Measurements from ENCODE around the gene MYO16.

Gene MYO16

GRCh38 chr13:109154546-109154945, 525.1 kb downstream of the MYO16 start:
- DNase-seq (ENCODE audit: low spot score), result no peak

DNA sequence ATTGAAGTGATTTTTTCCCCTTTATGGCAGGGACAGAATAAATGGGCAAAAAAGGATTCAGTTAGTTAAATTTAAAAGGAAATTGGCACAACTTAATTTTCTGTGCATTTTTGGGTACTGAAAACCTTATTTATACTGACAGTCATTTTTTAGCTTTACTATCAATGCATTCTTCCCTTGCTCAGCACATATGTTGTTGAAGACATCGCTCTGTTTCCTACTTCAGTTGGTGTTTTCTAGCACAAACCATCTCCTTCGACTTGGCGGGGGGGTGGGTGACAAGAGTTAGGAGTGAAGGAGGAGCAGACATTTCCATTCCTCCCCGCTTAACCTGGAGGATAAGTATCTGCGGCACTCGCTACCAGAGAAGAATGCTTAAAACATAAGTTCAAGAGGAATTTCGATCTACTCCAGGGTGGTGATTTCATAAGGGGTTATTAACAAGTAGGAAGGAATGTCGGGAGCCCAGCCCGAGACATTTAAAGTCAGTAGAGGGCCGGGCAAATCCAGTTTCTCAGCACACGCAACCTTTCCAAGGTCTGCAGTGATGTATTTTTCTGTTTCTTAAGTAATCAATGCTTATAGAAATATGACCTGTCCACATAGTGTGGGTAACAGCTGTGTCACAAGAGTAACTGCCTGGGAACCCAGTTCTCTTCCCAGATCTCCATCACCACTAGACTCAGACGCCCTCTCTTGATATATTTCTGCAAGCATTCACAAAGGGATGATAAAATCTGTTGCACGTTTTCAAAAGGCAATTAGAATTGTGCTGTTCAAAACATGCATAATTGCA, 525.8 kb downstream of the MYO16 start:
- no peak for DNase-seq (ENCODE audit: low spot score)

DNA sequence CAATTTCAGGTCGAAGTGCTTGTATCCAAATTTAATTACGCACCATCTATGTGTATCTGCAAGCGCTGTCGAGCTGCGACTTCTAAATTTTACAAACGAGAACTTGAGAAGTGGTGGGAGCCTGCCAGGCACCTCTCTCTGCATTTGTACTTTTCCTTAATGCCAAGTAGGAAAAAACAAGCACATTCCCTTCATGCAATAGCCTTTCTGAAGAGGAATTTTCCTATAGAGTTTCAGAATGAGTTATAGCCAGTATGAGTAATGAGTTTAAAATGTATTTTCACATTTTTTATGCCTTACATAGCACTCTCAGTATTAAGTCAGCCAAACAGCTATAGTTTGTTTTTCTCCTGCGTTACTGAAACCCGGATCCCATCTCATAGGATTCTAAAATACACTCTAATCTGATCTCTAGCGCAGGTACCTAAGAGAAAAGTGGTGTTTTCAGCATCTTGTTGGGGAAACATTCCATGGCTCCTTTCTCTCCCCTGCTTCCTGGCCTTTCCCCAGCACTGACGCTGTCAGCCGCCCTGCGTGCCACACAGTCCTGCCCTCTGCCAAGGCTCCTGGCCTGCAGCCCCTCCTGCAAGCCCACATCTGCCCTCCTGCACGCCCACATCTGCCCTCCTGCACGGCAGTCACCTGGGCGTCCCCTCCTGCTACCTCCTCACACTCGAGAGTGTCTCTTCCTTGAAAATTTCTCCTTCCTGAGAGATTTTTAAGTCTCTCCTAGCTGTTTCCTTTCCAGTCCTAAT, 526.9 kb downstream of the MYO16 start:
- DNase-seq (ENCODE audit: low spot score), result no peak

- no peak for DNase-seq (ENCODE audit: low spot score)
Measured at GRCh38 chr13:109157275-109157674, 527.9 kb downstream of the MYO16 start.

DNA sequence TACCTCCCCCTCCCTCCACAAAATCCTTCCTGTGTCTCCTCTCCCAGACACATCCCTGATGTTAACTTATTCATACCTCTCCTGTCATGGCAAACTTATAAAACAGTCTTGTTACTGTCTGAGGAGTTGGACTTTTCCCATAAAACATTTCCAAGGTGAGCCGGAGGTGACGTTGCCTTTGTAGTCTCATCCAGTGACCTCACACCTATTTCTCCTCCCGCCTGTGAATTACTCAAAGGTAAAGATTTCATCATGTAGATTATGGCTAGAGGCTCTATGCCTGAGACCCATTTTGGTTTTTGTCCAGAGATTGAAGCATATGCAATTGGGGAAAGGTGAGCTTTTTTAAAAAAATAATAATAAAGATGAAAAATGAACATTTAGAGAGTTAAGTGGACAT, 529.0 kb downstream of the MYO16 start:
- no peak for DNase-seq (ENCODE audit: low spot score)

DNA sequence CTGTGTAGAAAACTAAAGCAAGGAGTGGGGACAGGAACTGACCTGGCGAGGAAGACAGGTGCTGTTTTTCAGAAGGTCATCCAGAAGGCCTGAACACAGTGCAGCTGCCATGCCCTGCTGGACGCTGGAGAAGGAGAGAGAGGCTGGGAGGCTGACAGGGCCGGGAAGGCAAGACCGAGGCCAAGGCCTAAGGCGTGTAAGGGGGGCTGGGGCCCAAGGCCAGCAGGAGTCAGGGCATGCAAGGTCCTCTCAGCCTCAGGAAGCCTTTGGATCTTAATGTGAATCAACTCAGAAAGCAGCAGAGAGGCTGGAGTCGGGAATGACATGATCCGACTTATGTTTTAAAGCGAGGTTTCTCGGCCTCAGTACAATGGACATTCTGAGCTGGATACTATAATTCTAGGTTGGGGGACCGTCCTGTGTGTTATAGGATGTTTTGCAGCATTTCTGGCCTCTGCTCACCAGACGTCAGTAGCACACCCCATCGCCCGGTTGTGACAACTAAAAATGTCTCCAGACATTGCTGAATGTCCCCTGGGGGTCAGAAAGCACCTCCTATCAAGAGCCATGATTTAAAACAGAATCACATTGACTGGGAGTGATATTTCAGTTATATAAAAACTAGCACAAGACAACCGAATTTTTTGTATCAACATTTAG, 530.4 kb downstream of the MYO16 start:
- no peak for DNase-seq (ENCODE audit: low spot score)

GRCh38 chr13:109160357-109160756, 530.9 kb downstream of the MYO16 start:
- DNase-seq (ENCODE audit: low spot score), result no peak

- no peak for DNase-seq (ENCODE audit: low spot score)
Measured at GRCh38 chr13:109160887-109161669, 531.7 kb downstream of the MYO16 start.

GRCh38 chr13:109162248-109163036, 533.0 kb downstream of the MYO16 start:
- DNase-seq (ENCODE audit: low spot score), result no peak

GRCh38 chr13:109163037-109163379, 533.6 kb downstream of the MYO16 start:
- no peak for DNase-seq (ENCODE audit: low spot score)

DNA sequence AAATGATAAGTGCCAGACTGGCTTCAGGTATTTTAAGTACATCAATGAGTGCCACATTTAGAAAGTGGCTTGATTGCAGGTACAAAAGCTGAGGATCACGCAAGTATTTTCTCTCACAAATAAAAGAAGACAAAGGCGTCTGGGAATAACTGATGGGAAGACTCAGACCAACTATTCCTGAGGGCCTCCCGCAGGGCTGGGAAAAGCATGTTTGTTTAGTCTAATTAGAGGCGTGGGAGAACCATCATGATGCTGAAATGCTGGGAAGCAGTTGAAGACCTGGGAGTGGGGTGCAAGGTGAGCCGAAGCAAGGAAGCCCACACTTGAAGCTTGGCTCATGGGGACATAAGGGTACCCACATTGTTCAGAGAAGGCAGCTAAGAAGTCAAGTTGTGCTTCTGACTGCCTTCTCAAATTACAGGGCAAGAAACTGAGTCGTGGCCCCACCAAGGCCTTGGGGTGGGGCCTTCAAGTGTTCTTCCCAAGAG, 536.0 kb downstream of the MYO16 start:
- no peak for DNase-seq (ENCODE audit: low spot score)

DNA sequence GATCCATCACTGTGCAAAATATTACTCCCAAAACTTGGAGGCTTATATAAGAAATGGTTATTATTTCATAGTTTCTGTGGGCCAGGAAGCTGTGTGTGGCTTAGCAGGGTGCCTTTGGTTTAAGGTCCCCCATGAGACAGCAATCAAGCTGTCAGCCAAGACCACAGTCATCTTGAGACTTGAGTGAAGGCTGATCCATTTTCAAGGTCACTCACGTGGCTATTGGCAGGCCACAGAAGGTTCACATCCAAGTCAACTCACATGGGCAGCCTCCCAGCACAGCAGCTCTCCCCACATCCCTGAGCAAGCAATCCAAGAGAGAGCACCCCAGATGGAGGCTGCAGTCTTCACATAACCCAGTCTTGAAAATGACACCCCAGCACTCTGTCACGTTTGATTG, 537.4 kb downstream of the MYO16 start:
- DNase-seq (ENCODE audit: low spot score), result no peak

DNA sequence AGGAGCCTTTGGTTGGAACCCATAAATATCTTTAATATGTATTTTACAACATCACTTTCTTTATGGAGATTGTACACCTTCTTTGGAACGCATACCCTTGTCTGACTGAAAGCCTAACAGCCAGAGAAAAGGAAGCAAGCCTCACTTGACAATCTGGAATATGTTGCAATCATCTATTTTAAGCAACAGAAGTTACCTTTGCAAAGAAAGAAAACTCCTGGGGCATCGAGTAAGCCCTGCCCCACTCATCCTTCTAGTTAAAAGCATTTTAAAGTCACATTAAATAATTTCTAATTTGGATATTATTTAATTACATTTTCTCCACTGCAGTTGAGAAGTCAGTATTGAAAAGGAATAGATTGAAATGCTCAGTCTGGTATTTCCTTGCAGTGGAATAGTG, 542.7 kb downstream of the MYO16 start:
- no peak for DNase-seq (ENCODE audit: low spot score)

DNA sequence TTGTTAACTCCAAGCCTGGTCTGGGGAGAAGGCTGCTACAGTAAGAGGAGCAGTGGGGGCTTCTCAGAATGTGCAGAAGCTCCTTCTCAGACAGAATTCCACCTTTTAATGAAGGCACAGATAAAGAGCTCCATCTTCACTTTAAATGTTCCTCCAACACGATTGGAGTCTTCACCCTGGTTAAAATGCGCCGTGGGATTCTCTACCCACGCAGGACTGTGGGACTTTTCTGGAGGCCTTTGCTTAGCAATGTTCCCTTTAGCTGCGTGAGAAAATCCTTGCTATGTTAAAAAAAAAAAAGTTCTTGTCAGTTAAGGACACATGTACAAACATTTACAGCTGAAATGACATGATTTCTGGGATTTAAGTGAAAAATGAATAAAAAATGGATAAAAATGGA, 546.3 kb downstream of the MYO16 start:
- DNase-seq (ENCODE audit: low spot score), result no peak

DNA sequence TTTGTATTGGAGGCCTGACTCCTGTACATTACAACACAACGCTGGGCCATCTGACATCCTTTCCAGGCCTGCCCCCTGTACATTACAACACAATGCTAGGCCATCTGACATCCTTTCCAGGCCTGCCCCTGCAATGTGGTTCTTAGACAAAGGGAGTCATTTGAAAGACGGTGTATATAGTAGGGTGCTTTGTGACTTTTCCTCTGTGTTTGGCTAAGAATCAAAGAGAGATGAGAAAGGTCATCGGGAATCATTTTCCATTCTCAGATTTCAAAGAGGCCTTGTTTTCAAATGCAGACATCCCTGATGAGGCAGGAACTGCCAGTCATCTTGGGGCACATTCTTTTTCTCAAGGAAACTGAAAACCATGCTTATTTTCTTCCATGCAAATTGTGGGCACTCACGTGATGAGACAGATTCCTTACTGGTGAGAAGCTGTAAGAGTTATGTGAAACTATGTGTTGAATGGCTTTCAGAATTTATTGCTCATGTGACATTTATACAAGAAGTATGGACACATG, 551.6 kb downstream of the MYO16 start:
- DNase-seq (ENCODE audit: low spot score), result no peak

DNA sequence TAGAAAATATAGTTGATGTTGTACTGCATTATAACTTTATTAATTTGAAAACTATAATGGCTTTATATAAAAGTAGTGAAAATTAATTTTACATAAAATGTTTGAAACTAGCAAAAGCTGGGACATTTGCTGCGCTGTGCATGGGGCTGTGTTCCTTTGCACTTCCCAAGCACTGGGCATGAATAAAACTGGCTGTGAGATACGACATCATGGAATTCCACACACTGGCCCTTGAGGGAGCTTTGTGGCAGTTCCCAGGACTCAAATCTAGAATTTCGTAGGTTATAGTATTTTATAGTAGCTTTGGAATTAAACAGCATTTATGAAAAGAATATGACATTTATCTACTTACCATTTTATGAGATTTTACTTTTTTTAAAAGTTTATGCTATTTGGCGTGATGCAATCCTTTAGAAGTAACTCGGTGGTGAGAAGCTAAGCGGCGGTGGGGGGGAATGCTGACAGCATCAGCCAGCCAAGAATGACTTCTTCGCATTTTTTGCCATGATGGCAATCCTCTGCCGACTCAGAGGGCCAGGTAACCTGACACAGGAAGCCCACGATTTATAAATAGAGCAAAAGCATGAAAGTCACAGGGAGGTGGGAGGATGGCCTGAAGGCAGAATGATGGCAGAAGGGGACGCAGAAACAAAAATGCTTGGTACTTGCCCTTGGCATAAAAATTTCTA, 553.5 kb downstream of the MYO16 start:
- no peak for DNase-seq (ENCODE audit: low spot score)

DNA sequence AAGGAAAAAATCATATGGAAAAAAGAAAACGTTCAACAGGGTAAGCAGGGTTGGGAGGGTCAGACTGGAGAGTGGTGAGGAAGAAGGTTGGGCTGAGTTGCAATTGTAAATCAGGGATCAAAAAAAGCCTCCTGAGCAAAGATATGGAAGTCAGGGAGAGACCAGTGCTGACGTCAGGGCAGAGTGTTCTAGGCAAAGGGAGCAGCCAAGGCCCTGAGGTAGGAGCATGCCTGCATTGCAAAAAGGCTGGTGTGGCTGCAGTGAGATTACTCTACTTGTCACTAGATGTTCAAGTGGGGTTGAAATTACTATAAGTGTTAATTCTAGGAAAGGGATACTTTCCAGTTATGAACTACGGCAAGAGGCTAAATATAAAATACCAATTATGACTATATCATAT, 562.0 kb downstream of the MYO16 start:
- no peak for DNase-seq (ENCODE audit: low spot score)

- no peak for DNase-seq (ENCODE audit: low spot score)
Measured at GRCh38 chr13:109192306-109192705, 562.9 kb downstream of the MYO16 start.

DNA sequence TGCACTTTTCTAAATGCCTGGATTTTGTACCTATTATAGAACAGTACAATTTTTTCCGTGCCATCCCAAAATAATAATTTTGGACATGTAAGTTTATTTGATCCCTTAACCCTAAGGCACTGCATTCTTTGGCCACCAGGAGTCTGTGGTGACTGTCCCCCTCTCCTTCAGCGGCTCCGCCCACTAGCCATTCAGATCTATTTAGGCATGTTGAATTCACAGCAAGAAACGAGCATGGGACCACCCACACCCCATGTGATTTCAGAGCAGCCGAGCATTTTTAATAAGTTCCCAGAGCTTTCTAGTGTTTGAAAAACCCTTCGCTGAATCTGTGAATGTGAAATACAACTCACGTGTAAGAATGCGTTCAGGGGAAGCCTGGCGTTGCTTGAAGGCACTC, 567.5 kb downstream of the MYO16 start:
- DNase-seq (ENCODE audit: low spot score), result no peak

GRCh38 chr13:109198585-109198984, 569.2 kb downstream of the MYO16 start:
- DNase-seq (ENCODE audit: low spot score), result no peak

GRCh38 chr13:109199280-109199679, 569.9 kb downstream of the MYO16 start:
- DNase-seq (ENCODE audit: low spot score), result no peak

All from CD4-positive, alpha-beta T cell treated with Interleukin-6 at 100 ng/mL for 8 hours (primary cell).